NCI-H1694 (cell line): Measurements from ENCODE around the gene CTXN3.

ENCODE experiments used
- DNase-seq: peaks from one replicate; lab custom pipeline; 2025; lab: John Stamatoyannopoulos, UW

The CTXN3 gene

DNA sequence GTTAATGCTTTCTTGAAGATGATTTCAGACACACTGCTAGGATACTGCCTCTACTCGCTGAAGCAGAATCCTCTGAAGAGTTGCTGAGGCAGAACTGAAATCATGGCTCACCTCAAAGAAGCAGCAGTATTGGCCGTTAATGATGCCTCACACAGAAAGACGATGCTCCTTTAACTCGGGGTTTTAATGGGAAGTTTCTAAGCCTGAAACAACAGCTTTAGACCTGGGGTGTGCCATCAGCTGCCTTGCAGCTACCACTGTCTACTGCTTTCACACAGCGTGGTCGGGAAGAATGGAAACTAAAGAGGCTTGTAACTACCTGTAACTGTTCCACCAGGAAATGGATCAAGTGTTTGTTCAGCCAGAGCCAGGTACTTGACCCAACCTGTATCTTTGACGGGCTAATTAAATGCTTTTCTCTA, at the start of gene CTXN3:
TSS of gene CTXN3 (plus strand) at position 65 of the 422 bp plus-strand sequence. CDS start 8,440 bp downstream, outside the sequence.
- no peak for DNase-seq

DNA sequence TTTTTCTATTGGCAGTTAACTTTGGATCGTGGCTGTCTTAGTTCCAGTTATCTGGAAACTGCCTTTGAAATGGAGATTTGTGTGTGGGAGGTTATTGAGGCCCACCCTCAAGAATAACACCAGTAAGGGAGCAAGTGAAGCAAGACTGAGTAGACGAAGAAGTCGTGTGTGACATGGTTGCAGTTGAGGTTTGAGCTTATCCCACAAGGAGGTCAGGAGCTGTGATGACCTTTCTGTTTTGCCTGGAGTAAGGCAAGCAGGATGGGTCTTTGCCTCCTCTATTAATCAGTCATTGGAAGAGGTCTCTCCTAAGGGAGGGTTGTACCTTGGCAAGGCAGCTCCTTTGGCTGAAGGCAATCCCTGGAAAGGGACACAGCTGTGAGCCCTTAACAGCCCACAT, 49.6 kb upstream of the CTXN3 start:
- no peak for DNase-seq

DNA sequence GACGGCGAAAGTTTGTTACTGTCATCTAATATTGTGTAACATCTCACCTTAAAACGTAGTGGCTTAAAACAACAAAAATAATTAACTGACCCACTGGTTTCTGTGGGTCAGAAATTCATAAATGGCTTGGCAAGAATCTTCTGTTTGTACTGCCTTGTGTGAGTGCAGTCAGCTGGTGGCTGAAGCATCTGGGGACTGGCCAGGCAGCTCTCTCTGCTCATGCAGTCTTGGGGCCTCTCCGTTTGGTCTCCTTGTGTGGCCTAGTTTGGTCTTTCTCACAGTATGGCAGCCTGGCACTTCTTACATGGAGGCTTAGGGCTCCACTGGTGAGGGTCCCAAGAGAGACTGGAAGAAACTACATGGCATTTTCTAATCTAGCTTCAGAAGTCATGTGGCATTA, 49.0 kb upstream of the CTXN3 start:
- DNase-seq = no peak

DNA sequence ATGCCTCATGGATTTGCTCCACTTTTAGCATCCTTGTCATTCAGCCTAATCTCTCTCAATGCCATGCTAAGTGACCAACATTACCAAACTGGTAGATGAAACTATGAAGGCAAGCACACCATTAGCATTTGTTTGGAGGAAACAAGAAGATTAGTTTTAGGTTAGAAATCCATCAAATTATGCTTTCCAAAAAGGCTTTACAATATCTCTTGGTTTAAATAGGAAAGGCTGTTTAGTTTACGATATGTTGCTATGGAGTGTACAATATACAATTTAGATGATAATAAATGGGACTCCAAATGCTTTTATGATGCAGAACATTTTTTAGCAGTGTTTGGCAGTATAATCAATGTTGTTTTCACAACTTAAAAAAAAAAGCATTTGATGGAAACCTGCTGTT, 47.8 kb upstream of the CTXN3 start:
- no peak for DNase-seq

DNA sequence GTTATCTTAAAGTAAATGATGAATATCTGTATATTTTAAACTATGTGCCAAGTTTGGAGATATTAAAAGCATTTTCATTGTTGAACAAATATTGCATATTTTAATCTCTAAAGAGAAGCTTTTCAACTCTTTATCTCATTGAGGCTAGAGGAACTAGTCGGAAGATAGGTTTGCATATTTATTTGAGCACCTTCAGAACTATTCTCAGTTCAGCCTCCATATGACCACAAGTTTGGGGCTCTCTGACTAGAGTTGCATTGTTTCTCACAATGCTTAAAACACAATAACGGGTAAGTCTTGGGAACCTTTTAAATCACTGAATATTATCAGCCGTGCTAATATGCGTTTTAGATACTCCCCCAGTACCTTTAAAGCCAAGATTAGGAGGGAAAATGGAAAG, 47.3 kb upstream of the CTXN3 start:
- no peak for DNase-seq

DNA sequence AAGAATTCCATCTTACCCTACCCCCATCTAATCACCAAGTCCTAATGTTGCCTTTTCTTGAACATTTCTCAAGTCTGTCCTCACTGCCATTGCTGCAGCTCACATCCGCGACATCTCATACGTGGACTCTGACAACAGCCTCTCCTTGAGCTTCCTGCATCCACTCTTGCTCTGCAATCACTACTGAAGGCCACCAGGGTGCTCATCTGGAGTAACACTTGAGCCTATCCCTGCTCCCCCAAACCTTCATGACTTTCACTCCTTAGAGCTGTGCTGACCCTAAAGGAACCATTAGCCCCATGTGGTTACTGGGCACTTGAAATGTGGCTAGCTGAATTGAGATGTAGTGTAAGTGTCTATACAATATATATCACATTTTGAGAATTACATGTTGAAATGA, 46.4 kb upstream of the CTXN3 start:
- DNase-seq = no peak

DNA sequence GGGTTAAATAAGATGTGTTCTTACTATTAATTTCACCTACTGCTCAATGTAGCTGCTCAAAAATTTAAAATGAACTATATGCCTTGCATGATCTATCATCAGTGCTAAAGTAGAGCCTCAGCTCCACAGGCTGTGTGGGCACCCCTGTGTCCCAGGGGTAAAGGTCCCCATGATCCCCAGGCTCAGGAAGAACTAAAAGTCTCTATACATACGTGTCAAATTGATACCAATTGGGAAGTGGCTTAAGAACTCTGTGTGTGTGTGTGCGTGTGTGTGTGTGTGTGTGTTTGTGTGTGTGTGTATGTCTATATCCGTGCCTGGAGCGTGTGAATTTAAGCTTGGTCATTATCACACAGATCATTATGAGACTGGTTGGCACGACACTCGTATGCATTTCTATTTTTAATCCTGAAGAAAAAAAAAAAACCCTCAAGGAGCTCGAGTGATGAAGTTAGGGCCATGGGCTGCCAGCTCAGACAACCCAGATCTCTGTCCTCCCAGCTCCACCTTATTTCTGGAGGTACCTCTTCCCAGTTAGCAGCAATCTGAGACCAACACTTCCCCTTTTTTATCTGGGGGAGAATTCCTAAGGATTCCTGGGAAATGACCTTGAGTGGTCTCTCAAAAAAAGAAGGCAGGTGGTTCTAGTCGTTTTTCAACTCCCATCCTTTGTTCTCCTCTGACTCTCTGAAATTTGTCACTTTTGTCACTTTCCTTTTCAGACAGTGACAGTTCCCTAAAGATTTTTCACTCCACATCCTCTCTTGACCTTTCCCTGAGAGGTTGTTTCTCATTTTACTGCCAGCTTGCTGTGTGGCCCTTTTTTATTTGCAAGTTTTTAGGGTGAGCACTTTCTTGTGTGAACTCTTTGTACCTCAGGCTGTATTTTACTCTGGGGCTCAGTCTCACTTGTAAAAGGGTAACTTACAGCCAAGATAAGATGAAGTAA, 45.7 kb upstream of the CTXN3 start:
- no peak for DNase-seq

DNA sequence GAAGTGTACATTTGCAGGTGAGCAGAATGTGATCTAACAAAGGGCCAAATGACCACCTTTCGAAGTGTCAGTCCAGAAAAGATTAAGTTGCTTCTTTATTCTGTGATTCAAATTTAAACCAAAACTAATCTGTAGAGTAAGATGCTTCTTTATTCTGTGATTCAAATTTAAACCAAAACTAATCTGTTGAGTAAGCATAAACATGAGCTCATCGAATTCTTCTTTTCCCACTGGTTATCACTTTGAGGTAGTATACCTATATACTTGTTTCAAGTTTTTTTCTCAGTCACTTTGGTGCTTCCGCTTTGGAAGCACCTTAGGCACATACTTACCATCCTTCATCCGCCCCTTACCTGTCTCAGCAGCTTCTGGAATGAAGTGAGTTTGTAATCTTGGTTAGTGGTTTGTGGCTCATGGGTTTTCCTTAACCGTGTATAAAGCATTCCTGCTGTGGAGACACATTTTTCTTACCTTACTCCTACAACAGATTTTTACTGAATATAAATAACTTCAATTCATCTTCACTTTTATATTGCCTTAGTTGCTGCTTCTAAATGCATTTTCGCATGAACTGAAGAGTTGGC, 40.7 kb upstream of the CTXN3 start:
- no peak for DNase-seq

DNA sequence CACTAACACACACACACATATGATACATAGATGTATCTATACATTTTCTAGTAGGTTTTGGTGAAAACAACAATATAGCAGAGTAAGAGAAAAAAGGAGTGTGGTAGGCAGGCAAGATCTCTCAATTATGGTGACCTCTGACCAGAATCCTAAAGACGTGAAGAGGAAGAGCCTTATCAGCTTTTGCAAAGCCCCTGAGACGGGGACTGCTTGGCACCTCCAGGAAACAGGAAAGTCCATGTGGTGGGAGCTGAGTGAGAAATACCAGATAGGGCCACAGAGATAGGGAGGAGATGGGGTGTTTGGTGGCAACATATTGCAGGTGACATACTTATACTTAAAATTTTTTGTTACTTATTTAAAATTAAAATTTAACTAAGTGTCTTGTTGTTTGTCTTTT, 39.9 kb upstream of the CTXN3 start:
- DNase-seq = no peak

DNA sequence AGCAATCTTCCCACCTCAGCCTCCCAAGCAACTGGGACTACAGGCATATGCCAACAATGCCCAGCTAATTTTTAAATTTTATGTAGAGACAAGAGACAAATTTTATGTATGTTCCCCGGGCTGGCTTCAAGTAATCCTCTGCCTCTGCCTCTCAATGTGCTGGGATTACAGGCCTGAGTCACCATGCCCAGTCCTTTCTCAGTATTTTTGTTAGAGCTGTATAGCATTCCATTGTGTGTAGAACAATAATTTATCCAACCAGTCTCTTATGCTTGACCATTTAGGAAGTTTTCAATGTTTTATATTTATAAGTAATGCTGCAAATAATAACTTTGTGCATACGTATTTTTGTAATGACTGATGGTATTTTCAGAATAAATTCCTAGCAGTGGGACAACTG, 38.9 kb upstream of the CTXN3 start:
- no peak for DNase-seq

DNA sequence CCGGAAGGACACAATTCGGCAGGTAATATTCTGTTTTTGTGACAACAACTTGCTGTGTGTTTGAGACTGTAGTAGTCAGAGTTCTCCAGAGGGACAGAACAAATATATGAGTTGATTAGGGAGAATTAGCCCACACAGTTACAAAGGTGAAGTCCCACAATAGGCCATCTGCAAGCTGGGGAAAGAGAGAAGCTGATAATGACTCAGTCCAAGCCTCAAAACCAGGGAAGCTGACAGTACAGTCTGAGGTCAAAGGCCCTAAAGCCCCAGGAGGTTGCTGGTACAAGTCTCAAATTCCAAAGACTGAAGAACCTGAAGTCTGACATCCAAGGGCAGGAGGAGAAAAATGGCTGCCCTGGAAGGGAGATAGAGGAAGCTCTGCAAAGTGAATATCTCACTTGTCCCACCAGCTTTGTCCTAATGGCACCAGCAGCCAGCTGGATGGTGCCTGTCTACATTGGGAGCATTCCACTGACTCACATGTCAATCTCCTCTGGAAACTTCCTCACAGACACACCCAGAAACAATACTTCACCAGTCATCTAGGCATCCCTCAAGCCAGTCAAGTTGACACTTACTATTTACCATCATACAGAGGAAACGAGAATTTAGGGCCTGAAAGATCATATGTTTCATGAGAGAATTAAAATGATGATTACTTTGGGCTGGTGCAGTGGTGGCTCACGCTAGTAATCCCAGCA, 36.3 kb upstream of the CTXN3 start:
- DNase-seq = no peak

DNA sequence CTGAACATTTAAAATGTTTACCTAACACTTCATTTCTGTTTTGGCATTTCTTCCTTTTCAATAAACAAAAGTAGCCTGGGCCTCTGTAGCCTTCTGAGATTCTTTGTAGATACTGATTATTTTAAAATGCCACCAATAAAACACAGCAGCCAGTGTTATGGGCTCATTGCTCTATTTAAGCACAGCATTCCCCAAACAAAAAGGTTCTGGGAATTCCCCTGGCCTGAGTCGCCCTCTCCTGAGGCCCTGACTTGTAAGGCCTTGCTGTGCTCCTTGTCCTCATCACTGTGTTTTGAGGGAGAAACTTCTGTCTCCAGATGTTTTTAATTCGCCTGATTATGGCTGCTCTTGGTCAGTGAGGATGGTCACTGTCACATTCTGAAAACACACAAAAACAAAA, 33.0 kb upstream of the CTXN3 start:
- DNase-seq = no peak

DNA sequence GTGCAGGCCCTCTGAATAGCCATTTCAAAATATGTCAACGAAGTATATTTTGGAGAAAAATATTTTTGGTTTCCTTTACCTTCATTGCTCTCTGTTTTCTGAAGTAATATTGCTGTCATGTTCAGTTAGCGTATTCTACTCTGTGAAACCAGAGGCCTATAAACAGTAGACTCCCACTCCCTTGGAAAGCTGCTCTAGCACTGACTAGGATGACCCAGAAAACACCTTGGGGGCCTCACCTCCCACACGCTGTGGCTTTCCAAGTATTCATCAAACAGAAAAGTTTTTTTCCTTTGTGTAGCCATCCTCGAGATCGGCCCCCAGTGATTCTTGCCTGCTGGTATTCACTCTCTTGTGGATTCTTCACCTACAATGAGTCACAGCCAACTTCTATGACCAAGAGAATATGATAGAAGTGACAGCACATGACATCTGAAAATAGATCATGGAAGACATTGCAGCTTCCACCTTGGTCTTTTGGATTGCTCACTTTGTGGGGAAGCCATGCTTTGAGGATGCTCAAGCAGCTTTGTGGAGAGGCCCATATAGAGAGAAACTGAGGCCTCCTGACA, 28.9 kb upstream of the CTXN3 start:
- no peak for DNase-seq

DNA sequence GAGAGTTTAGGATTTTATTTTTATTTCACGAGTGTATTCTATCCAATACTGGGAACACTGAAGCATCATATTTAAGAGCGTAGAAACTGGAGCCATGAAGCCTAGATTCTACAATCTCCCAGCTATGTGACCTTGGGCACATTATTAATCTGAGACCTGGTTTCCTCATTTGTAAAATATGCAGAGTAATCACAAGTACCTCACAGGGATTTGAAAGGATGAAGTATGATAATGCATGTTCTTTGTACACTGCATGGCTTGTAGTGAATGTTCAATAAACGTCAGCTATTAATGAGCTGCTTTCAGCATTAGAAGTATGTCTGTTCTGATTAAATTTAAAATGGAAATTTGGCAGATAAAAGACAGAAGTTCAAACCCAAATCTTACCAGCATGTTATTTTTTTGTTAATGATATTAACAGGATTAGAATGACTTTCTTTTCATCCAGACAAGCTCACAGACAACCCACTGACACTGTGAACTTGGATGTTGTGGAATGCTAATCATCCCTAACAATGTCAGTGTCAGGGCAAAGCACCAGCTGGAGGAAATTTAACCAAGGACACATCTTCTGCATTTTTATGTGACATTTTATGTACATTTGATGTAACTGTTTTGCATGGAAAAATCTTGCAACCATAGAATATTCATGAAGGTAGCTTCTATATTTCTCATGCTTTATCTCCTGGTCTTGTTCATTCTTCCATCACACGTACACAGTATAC, 27.1 kb upstream of the CTXN3 start:
- no peak for DNase-seq

DNA sequence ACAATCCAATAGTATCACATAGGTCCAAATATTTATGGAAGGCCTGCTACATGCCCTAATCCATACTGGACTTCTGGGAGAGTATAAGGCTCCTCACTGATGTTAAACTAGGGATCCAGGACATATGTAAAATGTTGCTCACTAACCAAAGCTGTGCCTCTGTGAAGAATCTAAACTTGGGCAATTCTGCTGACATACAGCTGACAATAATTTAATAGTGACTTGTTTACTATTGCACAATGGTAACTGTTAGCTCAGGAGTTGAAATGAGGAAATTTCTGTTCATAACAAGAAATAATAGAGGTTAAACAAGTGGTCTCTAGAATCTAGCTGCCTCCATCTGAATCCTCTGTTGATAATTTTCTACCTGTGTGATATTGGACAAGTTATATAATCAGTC, 14.9 kb upstream of the CTXN3 start:
- no peak for DNase-seq

DNA sequence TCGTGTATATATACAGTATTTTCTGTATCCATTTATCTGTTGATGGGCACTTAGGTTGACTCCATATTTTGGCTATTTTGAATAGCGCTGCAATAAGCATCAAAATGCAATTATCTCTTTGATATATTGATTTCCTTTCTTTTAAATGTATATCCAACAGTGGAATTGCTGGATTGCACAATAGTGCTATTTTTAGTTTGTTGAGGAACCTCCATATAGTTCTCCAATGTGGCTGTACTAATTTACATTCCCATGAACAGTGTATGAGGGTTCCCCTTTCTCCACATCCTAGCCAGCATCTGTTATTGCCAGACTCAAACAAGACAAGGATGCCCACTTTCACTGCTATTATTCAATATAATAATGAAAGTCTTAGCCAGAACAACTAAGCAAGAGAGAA, 9.1 kb upstream of the CTXN3 start:
- no peak for DNase-seq

DNA sequence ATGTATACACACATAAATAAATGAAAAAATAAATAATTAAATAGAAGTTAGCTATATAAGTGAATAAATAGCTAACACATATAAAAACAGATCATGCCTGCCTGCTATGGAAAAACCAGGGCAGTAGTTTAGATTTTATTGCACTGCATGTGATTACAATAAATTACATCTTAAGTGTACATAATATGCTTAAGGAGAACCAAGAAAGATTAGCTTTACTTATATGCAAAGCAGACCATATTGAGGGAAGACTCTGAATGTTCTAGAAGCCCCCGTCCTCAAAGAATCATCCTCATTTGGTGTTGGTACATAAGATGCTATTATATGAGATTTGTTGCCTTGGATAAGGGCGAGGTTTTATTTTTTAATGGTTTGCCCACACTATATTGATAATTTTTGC, 5.9 kb upstream of the CTXN3 start:
- no peak for DNase-seq

DNA sequence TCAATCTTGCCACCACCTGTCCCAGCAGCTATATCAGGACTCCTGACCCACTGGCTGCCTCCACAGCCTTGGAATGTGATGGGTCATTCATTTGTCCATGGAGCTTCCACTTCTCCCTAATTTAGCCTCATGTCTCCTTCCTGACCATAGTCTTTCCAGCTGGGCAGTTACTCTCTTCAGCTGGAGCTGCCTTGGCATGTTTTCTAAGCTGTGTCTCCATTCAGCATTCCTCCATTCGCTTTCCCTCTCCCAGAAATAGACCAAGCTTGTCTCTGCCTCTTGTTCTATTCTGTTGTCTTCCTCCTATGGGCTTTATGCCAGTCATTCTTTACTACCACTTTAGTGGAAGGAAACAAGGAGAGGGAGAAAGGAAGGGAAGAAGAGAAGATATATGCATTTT, 5.3 kb upstream of the CTXN3 start:
- no peak for DNase-seq

DNA sequence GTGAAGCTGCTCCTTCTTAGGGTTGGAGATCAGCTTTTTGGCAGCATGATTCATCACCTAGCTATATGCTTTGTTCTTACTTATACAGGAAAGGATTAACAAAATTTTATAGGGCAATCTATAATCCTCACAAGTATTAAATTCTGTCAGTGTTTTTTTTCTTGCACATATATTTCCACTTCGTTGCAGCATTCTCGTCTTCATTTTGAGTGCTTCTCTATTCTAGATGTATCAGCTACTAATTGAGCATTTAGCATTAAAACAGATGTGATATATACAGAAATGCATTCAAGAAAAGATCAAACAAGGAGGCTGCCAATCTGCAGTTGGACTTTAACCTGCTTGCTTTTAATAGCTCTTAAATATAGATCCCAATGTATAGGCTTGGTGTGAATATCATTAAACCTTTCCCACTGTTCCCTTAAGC, 3.6 kb upstream of the CTXN3 start:
- no peak for DNase-seq

DNA sequence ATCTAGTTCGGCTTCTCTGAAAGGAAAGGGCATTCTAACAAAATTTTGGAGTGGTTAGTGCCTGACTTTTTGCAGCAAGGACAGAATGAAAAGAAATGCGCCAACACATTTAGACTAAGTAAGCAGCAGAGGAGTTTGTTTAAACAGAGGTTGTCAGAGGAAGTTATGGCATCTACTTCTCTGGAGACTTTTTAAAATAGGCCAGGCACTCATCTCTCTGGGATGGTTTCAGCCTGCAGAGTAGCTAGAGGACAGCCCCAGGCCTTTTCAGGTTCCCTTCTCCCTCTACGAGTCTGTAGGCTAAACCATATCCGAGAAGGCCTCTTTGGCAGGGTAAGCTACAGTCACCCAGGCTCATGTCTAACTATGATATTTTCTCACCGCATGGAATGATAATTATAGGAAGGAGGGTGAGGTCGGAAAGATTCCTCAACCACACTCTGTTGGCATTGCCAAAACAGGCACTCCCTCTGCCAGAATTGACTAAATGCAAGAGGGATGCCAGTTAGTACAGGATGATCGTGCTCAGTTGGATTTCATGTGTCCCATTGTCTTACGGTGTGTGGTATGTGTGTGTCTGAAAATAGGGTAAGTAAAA, 1.4 kb upstream of the CTXN3 start:
- DNase-seq = no peak

DNA sequence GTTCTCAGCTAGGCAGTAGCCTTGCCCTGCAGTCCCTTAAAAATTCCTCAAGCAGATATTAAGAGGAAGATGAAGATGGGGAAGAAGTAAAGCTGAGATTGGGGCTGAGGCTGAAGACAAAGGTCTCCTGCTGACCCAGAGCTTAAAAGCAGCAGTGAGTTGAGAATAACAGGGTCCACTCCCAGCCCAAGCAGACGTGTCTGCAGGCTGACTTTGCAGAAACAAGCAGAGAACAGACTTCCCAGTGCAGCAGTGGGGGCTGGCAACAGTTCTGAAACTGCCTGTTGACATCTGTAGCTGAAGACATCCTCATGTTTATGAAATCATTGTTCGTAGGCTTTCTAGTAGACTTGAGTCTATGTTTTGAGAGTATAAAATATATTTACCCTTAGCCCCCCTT, 1.1 kb downstream of the CTXN3 start:
- no peak for DNase-seq

DNA sequence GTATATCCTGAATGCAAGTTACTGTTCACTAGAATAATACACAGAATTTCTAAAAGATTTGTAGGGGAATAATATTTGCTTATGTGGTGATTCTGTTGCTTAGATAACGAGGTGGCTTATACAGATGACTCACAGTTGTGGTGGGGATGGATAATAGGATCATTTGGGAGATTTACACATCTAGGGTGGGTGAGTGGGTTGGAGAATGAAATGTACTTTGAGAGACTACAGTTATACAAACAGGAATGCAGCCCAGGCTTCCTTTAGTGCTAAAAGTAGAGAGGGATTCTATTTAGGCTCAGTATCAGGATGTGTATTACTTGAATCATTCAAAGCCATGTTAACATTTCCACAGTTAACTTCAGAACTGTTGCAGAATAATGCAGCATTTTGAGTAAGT, 1.8 kb downstream of the CTXN3 start:
- no peak for DNase-seq
